CD4-positive, CD25-positive, alpha-beta regulatory T cell (primary cell): Measurements from ENCODE around the gene KLHL18. TPM values are rescaled to one million over a fixed set of nuclear protein-coding genes. Genes with fewer than 3 reads are reported as not detected.
"Not testable (repeated sequence)": the region's sequence is repeated elsewhere in the genome, so short reads cannot be mapped to it uniquely, and the experiment has no call there.

Experiments
- ATAC-seq, 2 donors: fragments of 150-1000 bp; cut with Tn5 transposase; one replicate each; pipeline ENCODE4 v1.10.0; 2021; ENCODE audit warnings: low read depth in 2 of 2, moderate number of reproducible peaks in 2 of 2, moderate library complexity in 1 of 2
- DNase-seq, 3 donors: peaks; one replicate each; pipeline versions ENCODE4 v3.0.0 to v3.0.0-alpha.2; 2012 to 2022; ENCODE audit warnings: mixed read lengths in 1 of 3
- H3K27ac ChIP-seq: one replicate; pipeline ENCODE4 v1.7.0; 2013; ENCODE audit warnings: mild to moderate bottlenecking, low read length; ENCODE audit not compliant: insufficient read depth, poor library complexity, severe bottlenecking
- H3K27me3 ChIP-seq: one replicate; pipeline ENCODE4 v1.7.0; 2013; ENCODE audit warnings: low read length; ENCODE audit not compliant: control insufficient read depth, insufficient read depth
- H3K36me3 ChIP-seq: one replicate; pipeline ENCODE4 v1.7.0; 2013; ENCODE audit warnings: mild to moderate bottlenecking, low read length, moderate library complexity; ENCODE audit not compliant: control insufficient read depth, insufficient read depth
- H3K4me1 ChIP-seq: 2 replicates; pipeline ENCODE4 v1.7.0; 2013; ENCODE audit warnings: mild to moderate bottlenecking, low read length; ENCODE audit not compliant: insufficient read depth, control insufficient read depth, poor library complexity, severe bottlenecking
- H3K4me3 ChIP-seq: one replicate; pipeline ENCODE4 v1.7.0; 2013; ENCODE audit warnings: low read depth, mild to moderate bottlenecking, low read length, moderate library complexity
- H3K9me3 ChIP-seq, 2 experiments: 1 replicate in 1 of 2; 2 replicates in 1 of 2; pipeline ENCODE4 v1.7.0; 2013; ENCODE audit warnings: low read length in 2 of 2, mild to moderate bottlenecking in 1 of 2, moderate library complexity in 1 of 2; ENCODE audit not compliant: control insufficient read depth in 2 of 2
- H3K27ac Mint-ChIP-seq, 3 donors: one replicate each; pipeline ENCODE4 v1.8.0; 2020 to 2022; ENCODE audit warnings: mild to moderate bottlenecking in 3 of 3, mixed read lengths in 3 of 3, moderate library complexity in 2 of 3
- H3K27me3 Mint-ChIP-seq: one replicate; pipeline ENCODE4 v1.8.0; 2022; ENCODE audit warnings: mild to moderate bottlenecking, mixed read lengths
- H3K36me3 Mint-ChIP-seq: one replicate; pipeline ENCODE4 v1.8.0; 2020; ENCODE audit warnings: mixed read lengths
- H3K4me1 Mint-ChIP-seq, 4 donors: one replicate each; pipeline ENCODE4 v1.8.0; 2020 to 2022; ENCODE audit warnings: mixed read lengths in 4 of 4, mild to moderate bottlenecking in 1 of 4
- H3K4me3 Mint-ChIP-seq, 4 donors: one replicate each; pipeline ENCODE4 v1.8.0; 2020 to 2022; ENCODE audit warnings: mild to moderate bottlenecking in 4 of 4, mixed read lengths in 4 of 4, moderate library complexity in 3 of 4
- H3K9me3 Mint-ChIP-seq, 7 donors: one replicate each; pipeline ENCODE4 v1.8.0; 2020 to 2022; ENCODE audit warnings: mixed read lengths in 7 of 7, mild to moderate bottlenecking in 3 of 7, moderate library complexity in 2 of 7
- polyA plus RNA-seq, 4 donors: library from polyadenylated mRNA; unstranded; fragments of 300-500 nt; fragmentation: Illumina TruSeq; gene quantifications; one replicate each; pipeline ENCODE4 v1.2.3, GENCODE V29; 2021
- total RNA-seq: library from RNA; stranded (reverse); gene quantifications from one replicate; pipeline ENCODE4 v1.2.3, GENCODE V29; 2022

KLHL18 gene
- total and polyA plus RNA-seq, 5 donors from 2014 or later = 11.0 to 48.9 (median 15.2) TPM

GRCh38 chr3:47280519-47280918 lies 2.2 kb upstream of the KLHL18 start:
- ATAC-seq = no peak
- Histone ChIP-seq H3K9me3 (no peaks in the 10 kb centered on the region), H3K4me3 (no peak overlapping the region), H3K27ac (no peak overlapping the region), H3K36me3 (no peaks in the 10 kb centered on the region), H3K4me1 (peaks cover 32% of the 10 kb centered on the region), H3K27me3 (no peaks in the 10 kb centered on the region)
- DNase-seq = no peak
- Mint-ChIP-seq H3K4me1 (peaks cover 0 to 36% (median 20%) of the 10 kb centered on the region in 4 donors), H3K27me3 (peaks cover 4% of the 10 kb centered on the region), H3K27ac (peak overlapping the region in 1 of 3 donors; percentile 42), H3K36me3 (no peaks in the 10 kb centered on the region), H3K4me3 (peak overlapping the region in 2 of 4 donors; percentile 87 to 92), H3K9me3 (no peaks in the 10 kb centered on the region)

- ATAC-seq = no peak
- Mint-ChIP-seq H3K36me3 (peaks cover 8% of the 10 kb centered on the region), H3K9me3 (no peaks in the 10 kb centered on the region), H3K27ac (peak overlapping the region; percentile 99 to 100 (median 100)), H3K4me3 (peak overlapping the region; percentile 92 to 99 (median 98)), H3K4me1 (peaks cover 0 to 55% (median 30%) of the 10 kb centered on the region in 4 donors), H3K27me3 (peaks cover 4% of the 10 kb centered on the region)
- Histone ChIP-seq H3K27me3 (no peaks in the 10 kb centered on the region), H3K4me3 (peak overlapping the region; percentile 89), H3K9me3 (no peaks in the 10 kb centered on the region), H3K27ac (peak overlapping the region; percentile 98), H3K4me1 (peaks cover 32% of the 10 kb centered on the region), H3K36me3 (peaks cover 10% of the 10 kb centered on the region)
- peak in 1 of 3 donors; percentile 47 for DNase-seq
Measured at GRCh38 chr3:47283193-47283537, 421 bp downstream of the KLHL18 start.

- Mint-ChIP-seq H3K27me3 (peaks cover 4% of the 10 kb centered on the region), H3K27ac (peak overlapping the region; percentile 99 to 100 (median 100)), H3K36me3 (peaks cover 11% of the 10 kb centered on the region), H3K4me3 (peak overlapping the region; percentile 92 to 99 (median 98)), H3K4me1 (peaks cover 0 to 56% (median 31%) of the 10 kb centered on the region in 4 donors), H3K9me3 (no peaks in the 10 kb centered on the region)
- H3K4me3 ChIP-seq = peak overlapping the region; percentile 89
- peaks cover 17% of the 10 kb centered on the region for H3K36me3 ChIP-seq
- no peaks in the 10 kb centered on the region for H3K27me3 ChIP-seq
- ATAC-seq (no peak), DNase-seq (peak in 2 of 3 donors; percentile 6 to 23)
- no peaks in the 10 kb centered on the region for H3K9me3 ChIP-seq
- peak overlapping the region; percentile 98 for H3K27ac ChIP-seq
- peaks cover 32% of the 10 kb centered on the region for H3K4me1 ChIP-seq
Measured at GRCh38 chr3:47283591-47284364, 1.0 kb downstream of the KLHL18 start.

GRCh38 chr3:47288966-47289910 lies 6.5 kb downstream of the KLHL18 start:
- peaks cover 32% of the 10 kb centered on the region for H3K36me3 ChIP-seq
- H3K9me3 ChIP-seq = no peaks in the 10 kb centered on the region
- Mint-ChIP-seq H3K36me3 (peaks cover 30% of the 10 kb centered on the region), H3K4me3 (peak overlapping the region in 1 of 4 donors; percentile 54), H3K27ac (no peak overlapping the region), H3K9me3 (no peaks in the 10 kb centered on the region), H3K27me3 (no peaks in the 10 kb centered on the region), H3K4me1 (peaks cover 12 to 54% (median 45%) of the 10 kb centered on the region in 4 donors)
- no peak overlapping the region for H3K27ac ChIP-seq
- peaks cover 12% of the 10 kb centered on the region for H3K4me1 ChIP-seq
- H3K4me3 ChIP-seq = no peak overlapping the region
- no peak for ATAC-seq
- DNase-seq = no peak
- no peaks in the 10 kb centered on the region for H3K27me3 ChIP-seq

- peaks cover 20 to 53% (median 48%) of the 10 kb centered on the region in 4 donors for H3K4me1 Mint-ChIP-seq
- DNase-seq = no peak
- no peaks in the 10 kb centered on the region for H3K27me3 ChIP-seq
Measured at GRCh38 chr3:47291158-47291753, 8.5 kb downstream of the KLHL18 start.

GRCh38 chr3:47291754-47292420 lies 9.1 kb downstream of the KLHL18 start:
- H3K9me3 ChIP-seq, H3K4me3 Mint-ChIP-seq, H3K4me3 ChIP-seq, H3K9me3 Mint-ChIP-seq, H3K27me3 Mint-ChIP-seq, H3K4me1 ChIP-seq, H3K27me3 ChIP-seq, H3K27ac ChIP-seq, ATAC-seq, DNase-seq: not testable (repeated sequence)
- Mint-ChIP-seq H3K4me1 (peaks cover 24 to 53% (median 49%) of the 10 kb centered on the region in 4 donors), H3K36me3 (peaks cover 37% of the 10 kb centered on the region), H3K27ac (peak overlapping the region in 1 of 3 donors; percentile 60)
- H3K36me3 ChIP-seq = peaks cover 36% of the 10 kb centered on the region

More at GRCh38 chr3:47291158-47291753, 8.5 kb downstream of the KLHL18 start:
- H3K27me3 Mint-ChIP-seq = no peaks in the 10 kb centered on the region
- H3K27ac ChIP-seq = no peak overlapping the region
- no peak overlapping the region for H3K4me3 Mint-ChIP-seq
- no peaks in the 10 kb centered on the region for H3K9me3 Mint-ChIP-seq
- peaks cover 37% of the 10 kb centered on the region for H3K36me3 Mint-ChIP-seq
- no peaks in the 10 kb centered on the region for H3K9me3 ChIP-seq
- peaks cover 4% of the 10 kb centered on the region for H3K4me1 ChIP-seq
- H3K27ac Mint-ChIP-seq = peak overlapping the region in 1 of 3 donors; percentile 60
- ATAC-seq = no peak
- no peak overlapping the region for H3K4me3 ChIP-seq
- peaks cover 37% of the 10 kb centered on the region for H3K36me3 ChIP-seq

- H3K27ac ChIP-seq = no peak overlapping the region
- H3K36me3 Mint-ChIP-seq = peaks cover 34% of the 10 kb centered on the region
- H3K27ac Mint-ChIP-seq = peak overlapping the region in 2 of 3 donors; percentile 7 to 45
- no peaks in the 10 kb centered on the region for H3K27me3 ChIP-seq
- H3K9me3 ChIP-seq = no peaks in the 10 kb centered on the region
- peaks cover 34 to 64% (median 58%) of the 10 kb centered on the region in 4 donors for H3K4me1 Mint-ChIP-seq
- peaks cover 11% of the 10 kb centered on the region for H3K4me1 ChIP-seq
- H3K36me3 ChIP-seq = peaks cover 20% of the 10 kb centered on the region
- DNase-seq (no peak), ATAC-seq (no peak)
- peak overlapping the region in 1 of 4 donors; percentile 34 for H3K4me3 Mint-ChIP-seq
- no peaks in the 10 kb centered on the region for H3K9me3 Mint-ChIP-seq
- H3K4me3 ChIP-seq = no peak overlapping the region
- no peaks in the 10 kb centered on the region for H3K27me3 Mint-ChIP-seq
Measured at GRCh38 chr3:47293822-47294221, 11.1 kb downstream of the KLHL18 start.
